H9 (cell line): ENCODE measurements around the gene GALE. TPM values are rescaled to one million over a fixed set of nuclear protein-coding genes. Genes with fewer than 3 reads are reported as not detected.
A peak's percentile ranks its signal among the peaks of the same experiment; 100 is the strongest.

Experiments used
- DNase-seq: peaks from one replicate; pipeline ENCODE4 v3.0.0-alpha.2; 2017
- H2AFZ ChIP-seq: one replicate; pipeline ENCODE4 v1.6.1; 2013; ENCODE audit warnings: mild to moderate bottlenecking, low read length, control low read depth, moderate library complexity
- H2AK5ac ChIP-seq: 2 replicates; pipeline ENCODE4 v1.6.1; 2013; ENCODE audit warnings: low read length, control low read depth, mixed read lengths; ENCODE audit not compliant: insufficient read length
- H2BK120ac ChIP-seq: one replicate; pipeline ENCODE4 v1.6.1; 2013; ENCODE audit warnings: low read depth, mild to moderate bottlenecking, low read length, control low read depth, inconsistent platforms; ENCODE audit not compliant: poor library complexity, severe bottlenecking
- H2BK12ac ChIP-seq: 2 replicates; pipeline ENCODE4 v1.6.1; 2013; ENCODE audit warnings: low read length, control low read depth, mixed read lengths, low read depth; ENCODE audit not compliant: insufficient read length
- H2BK15ac ChIP-seq: 2 replicates; pipeline ENCODE4 v1.6.1; 2013; ENCODE audit warnings: low read depth, low read length, control low read depth
- H2BK20ac ChIP-seq: one replicate; pipeline ENCODE4 v1.6.1; 2013; ENCODE audit warnings: low read depth, mild to moderate bottlenecking, low read length, control low read depth, inconsistent platforms; ENCODE audit not compliant: poor library complexity, severe bottlenecking
- H2BK5ac ChIP-seq: 2 replicates; pipeline ENCODE4 v1.6.1; 2013; ENCODE audit warnings: low read length, control low read depth, mixed read lengths; ENCODE audit not compliant: insufficient read length
- H3K14ac ChIP-seq: 2 replicates; pipeline ENCODE4 v1.6.1; 2013; ENCODE audit warnings: low read length, control low read depth; ENCODE audit not compliant: insufficient read depth
- H3K18ac ChIP-seq: 2 replicates; pipeline ENCODE4 v1.6.1; 2013; ENCODE audit warnings: low read depth, mild to moderate bottlenecking, mixed read lengths, low read length, control low read depth; ENCODE audit not compliant: insufficient read length
- H3K23ac ChIP-seq: 2 replicates; pipeline ENCODE4 v1.6.1; 2013; ENCODE audit warnings: low read length, control low read depth, mixed read lengths, low read depth; ENCODE audit not compliant: insufficient read length
- H3K23me2 ChIP-seq: 2 replicates; pipeline ENCODE4 v1.6.1; 2013; ENCODE audit warnings: low read depth, mild to moderate bottlenecking, mixed read lengths, low read length, control low read depth; ENCODE audit not compliant: insufficient read length, poor library complexity, severe bottlenecking
- H3K27ac ChIP-seq: 2 replicates; pipeline ENCODE4 v1.5.1; 2013; ENCODE audit warnings: low read length, control low read depth, mixed read lengths, low read depth; ENCODE audit not compliant: insufficient read length
- H3K27me3 ChIP-seq: 2 replicates; pipeline ENCODE4 v1.6.1; 2013; ENCODE audit warnings: low read length, control low read depth, inconsistent platforms; ENCODE audit not compliant: insufficient read depth
- H3K4ac ChIP-seq: 2 replicates; pipeline ENCODE4 v1.6.1; 2013; ENCODE audit warnings: low read depth, mild to moderate bottlenecking, control low read depth, inconsistent platforms, low read length, moderate library complexity
- H3K4me1 ChIP-seq: 2 replicates; pipeline ENCODE4 v1.6.1; 2013; ENCODE audit warnings: low read length, control low read depth, inconsistent platforms; ENCODE audit not compliant: insufficient read depth
- H3K4me2 ChIP-seq: 2 replicates; pipeline ENCODE4 v1.6.1; 2013; ENCODE audit warnings: low read length, control low read depth, mixed read lengths; ENCODE audit not compliant: insufficient read length, insufficient read depth
- H3K56ac ChIP-seq: 2 replicates; pipeline ENCODE4 v1.6.1; 2013; ENCODE audit warnings: low read depth, mild to moderate bottlenecking, mixed read lengths, low read length, control low read depth; ENCODE audit not compliant: insufficient read length
- H3K79me1 ChIP-seq: 2 replicates; pipeline ENCODE4 v1.6.1; 2013; ENCODE audit warnings: low read depth, mild to moderate bottlenecking, moderate library complexity, low read length, control low read depth, inconsistent platforms; ENCODE audit not compliant: insufficient read depth, poor library complexity, severe bottlenecking
- H3K79me2 ChIP-seq: 2 replicates; pipeline ENCODE4 v1.6.1; 2013; ENCODE audit warnings: low read length, control low read depth, inconsistent platforms; ENCODE audit not compliant: insufficient read depth
- H3K9ac ChIP-seq: 2 replicates; pipeline ENCODE4 v1.6.1; 2013; ENCODE audit warnings: low read length, control low read depth, mixed read lengths; ENCODE audit not compliant: insufficient read length; ENCODE audit errors: extremely low read depth
- H3K9me3 ChIP-seq: one replicate; pipeline ENCODE4 v1.6.1; 2013; ENCODE audit warnings: low read depth, low read length, inconsistent platforms; ENCODE audit not compliant: control insufficient read depth
- H3T11ph ChIP-seq: one replicate; pipeline ENCODE4 v1.6.1; 2013; ENCODE audit warnings: mild to moderate bottlenecking, low read length, control low read depth, inconsistent platforms
- H4K20me1 ChIP-seq: one replicate; pipeline ENCODE4 v1.6.1; 2013; ENCODE audit not compliant: control insufficient read depth, insufficient read length, insufficient read depth
- H4K5ac ChIP-seq: 2 replicates; pipeline ENCODE4 v1.6.1; 2013; ENCODE audit warnings: low read depth, mild to moderate bottlenecking, mixed read lengths, low read length, control low read depth; ENCODE audit not compliant: insufficient read length
- H4K8ac ChIP-seq: replicated peaks from 2 replicates; pipeline ENCODE4 v1.6.1; 2013; ENCODE audit warnings: low read length, control low read depth, mixed read lengths, low read depth; ENCODE audit not compliant: insufficient read length
- H4K91ac ChIP-seq: 2 replicates; pipeline ENCODE4 v1.6.1; 2013; ENCODE audit warnings: low read depth, mild to moderate bottlenecking, moderate library complexity, mixed read lengths, low read length, control low read depth; ENCODE audit not compliant: insufficient read length
- H3K27ac Mint-ChIP-seq, 3 experiments: 2 replicates in 2 of 3; 3 replicates in 1 of 3; pipeline ENCODE4 v1.8.0; 2020 to 2021; ENCODE audit warnings: mixed read lengths in 3 of 3, mild to moderate bottlenecking in 1 of 3, moderate library complexity in 1 of 3
- H3K27me3 Mint-ChIP-seq: 2 replicates; pipeline ENCODE4 v1.8.0; 2021; ENCODE audit warnings: low read depth, mild to moderate bottlenecking, moderate library complexity, mixed read lengths
- H3K36me3 Mint-ChIP-seq, 3 experiments: 2 replicates in 2 of 3; 3 replicates in 1 of 3; pipeline ENCODE4 v1.8.0; 2020 to 2021; ENCODE audit warnings: low read depth in 3 of 3, mixed read lengths in 3 of 3; ENCODE audit not compliant: insufficient read depth in 1 of 3
- H3K4me1 Mint-ChIP-seq, 2 experiments: 2 replicates each; pipeline ENCODE4 v1.8.0; 2020; ENCODE audit warnings: mixed read lengths in 2 of 2
- H3K4me3 Mint-ChIP-seq, 2 experiments: 2 replicates in 1 of 2; 3 replicates in 1 of 2; pipeline ENCODE4 v1.8.0; 2020 to 2021; ENCODE audit warnings: mild to moderate bottlenecking in 2 of 2, mixed read lengths in 2 of 2, moderate library complexity in 1 of 2
- H3K9me3 Mint-ChIP-seq, 2 experiments: 2 replicates in 1 of 2; 3 replicates in 1 of 2; pipeline ENCODE4 v1.8.0; 2020; ENCODE audit warnings: mild to moderate bottlenecking in 2 of 2, mixed read lengths in 2 of 2, moderate library complexity in 1 of 2
- CTCF ChIP-seq: fragments of 200-600 bp; sonication (generic); conservative IDR thresholded peaks from 3 replicates; pipeline ENCODE4 v1.8.0; 2021; ENCODE audit warnings: antibody characterized with exemption, mild to moderate bottlenecking
- WGBS: extraction: QIAGEN DNeasy Blood & Tissue Kit; methylation state at CpG from one replicate; pipeline ENCODE4 v1.1.7; 2013; ENCODE audit warnings: missing lambda C conversion rate, low lambda C conversion rate, mixed read lengths; ENCODE audit not compliant: insufficient read length; ENCODE audit errors: extremely low coverage; 5-methylcytosine and 5-hydroxymethylcytosine counted together
- total RNA-seq: library from RNA; stranded (reverse); gene quantifications from 2 replicates; pipeline ENCODE4 v1.2.1, GENCODE V29; 2021

The GALE gene
- total RNA-seq, 1 experiment from 2014 or later, result 36.0 TPM

- no peak overlapping the region for H2BK20ac ChIP-seq
- no peak overlapping the region for H3T11ph ChIP-seq
- no peak overlapping the region for H3K9ac ChIP-seq
- DNase-seq, result no peak
- WGBS, result no CpG with 5 or more reads among the region's 7 CpGs
- Mint-ChIP-seq H3K9me3 (no peaks in the 10 kb centered on the region), H3K4me1 (peaks cover 5 to 8% of the 10 kb centered on the region in 2 experiments), H3K36me3 (peaks cover 0 to 6% (median 4%) of the 10 kb centered on the region in 3 experiments; a peak in 2 of 7 replicates), H3K27me3 (peaks cover 11% of the 10 kb centered on the region), H3K4me3 (no peak overlapping the region), H3K27ac (no peak overlapping the region)
- H4K8ac ChIP-seq, result no peak overlapping the region
- H3K9me3 ChIP-seq, result no peaks in the 10 kb centered on the region
- H2BK5ac ChIP-seq, result no peak overlapping the region
- no peak overlapping the region for H2BK15ac ChIP-seq
- no peak overlapping the region for H2BK120ac ChIP-seq
- no peak overlapping the region for H3K56ac ChIP-seq
- H3K4me2 ChIP-seq, result no peak overlapping the region
- H2BK12ac ChIP-seq, result no peak overlapping the region
- no peak overlapping the region for H3K27ac ChIP-seq
- no peaks in the 10 kb centered on the region for H4K20me1 ChIP-seq
- H2AK5ac ChIP-seq, result no peak overlapping the region
- H3K4ac ChIP-seq, result no peak overlapping the region
- no peaks in the 10 kb centered on the region; the same call in 1 of the 2 replicates for H3K4me1 ChIP-seq
- no peak overlapping the region for H3K18ac ChIP-seq
- H3K23ac ChIP-seq, result no peak overlapping the region
- no peak overlapping the region for H4K91ac ChIP-seq
- no peaks in the 10 kb centered on the region for H3K27me3 ChIP-seq
- H2AFZ ChIP-seq, result no peak overlapping the region
- no peak overlapping the region for H4K5ac ChIP-seq
- H3K79me1 ChIP-seq, result no peaks in the 10 kb centered on the region
- no peaks in the 10 kb centered on the region for H3K79me2 ChIP-seq
- no peak overlapping the region for H3K14ac ChIP-seq
- peaks cover 11% of the 10 kb centered on the region for H3K23me2 ChIP-seq
- TF ChIP-seq CTCF, result peak; percentile 38; the same call in 1 of the 3 replicates
Measured at GRCh38 chr1:23804183-23804835, 3.8 kb upstream of the GALE start.
